ENCODE measurements around the gene PARG.

- TF ChIP-seq CTCF (IDR thresholded peaks at IDR 0.05) (no peak), POLR2A (IDR thresholded peaks at IDR 0.05) (no peak), EP300 (IDR thresholded peaks at IDR 0.05) (no peak)
Observed at GRCh38 chr10:49781247-49781646, 160.6 kb downstream of the PARG start.

Measured in tibial nerve (tissue), 4 donors.